Testis (tissue), 3 donors: ENCODE measurements around the gene RPEL1. TPM values are rescaled to one million over a fixed set of nuclear protein-coding genes. Genes with fewer than 3 reads are reported as not detected.

Experiments used
- DNase-seq: peaks from one replicate; pipeline ENCODE4 v3.0.0-alpha.2; 2019
- H3K27ac ChIP-seq, 2 donors: fragments of 200-600 bp; sonication (generic); one replicate each; pipeline ENCODE4 v1.5.1; 2019
- H3K27me3 ChIP-seq: fragments of 200-600 bp; sonication (generic); one replicate; pipeline ENCODE4 v1.5.1; 2019
- H3K36me3 ChIP-seq: fragments of 200-600 bp; sonication (generic); one replicate; pipeline ENCODE4 v1.5.1; 2017; ENCODE audit warnings: low read depth; ENCODE audit errors: missing control alignments
- H3K4me1 ChIP-seq: fragments of 200-600 bp; sonication (generic); one replicate; pipeline ENCODE4 v1.5.1; 2019
- H3K4me3 ChIP-seq, 2 donors: fragments of 200-600 bp; sonication (generic); one replicate each; pipeline ENCODE4 v1.5.1; 2017 to 2019
- H3K9me3 ChIP-seq: fragments of 200-600 bp; sonication (generic); one replicate; pipeline ENCODE4 v1.5.1; 2017
- CTCF ChIP-seq, 3 experiments: fragments of 450-650 bp in 2 of 3; fragments of 200-600 bp in 1 of 3; sonication (generic) in 1 of 3; IDR thresholded peaks; one replicate each; pipeline ENCODE4 v1.5.1; 2016 to 2019; ENCODE audit warnings: antibody characterized with exemption in 3 of 3, mild to moderate bottlenecking in 2 of 3, moderate library complexity in 1 of 3
- POLR2A ChIP-seq: fragments of 450-650 bp; IDR thresholded peaks from one replicate; pipeline ENCODE4 v1.6.1; 2017; ENCODE audit warnings: antibody characterized with exemption, mild to moderate bottlenecking, moderate library complexity
- WGBS, 2 donors: methylation state at CpG; one replicate each; pipeline ENCODE4 v1.1.5; 2018; 5-methylcytosine and 5-hydroxymethylcytosine counted together
- intact Hi-C: fragments of 100-400 bp; cut with DNase I; formaldehyde crosslinking; loops from one replicate; pipeline ENCODE4 v1.15.1; 2023; ENCODE audit warnings: low total_unique reads
- polyA plus RNA-seq: library from polyadenylated mRNA; stranded (reverse); fragments of 350-450 nt; fragmentation: Illumina TruSeq; extraction: RNeasy Lipid Tissue Mini Kit (QIAGEN cat#74804); gene quantifications from one replicate; pipeline ENCODE4 v1.2.3, GENCODE V29; 2014; ENCODE audit warnings: low read depth, low replicate concordance; ENCODE audit not compliant: insufficient read depth
- total RNA-seq, 2 donors: library from RNA; depleted of rRNA; stranded (reverse); fragments of >200 nt; gene quantifications; one replicate each; pipeline ENCODE4 v1.2.3, GENCODE V29; 2016

The RPEL1 gene
- total and polyA plus RNA-seq, 3 donors from 2014 or later, result not detected

- Histone ChIP-seq H3K4me1 (no peaks in the 10 kb centered on the region), H3K4me3 (no peak overlapping the region), H3K9me3 (no peaks in the 10 kb centered on the region), H3K27ac (no peak overlapping the region), H3K36me3 (no peaks in the 10 kb centered on the region), H3K27me3 (no peaks in the 10 kb centered on the region)
- no peak for DNase-seq
- intact Hi-C loops, result no loop called here
- TF ChIP-seq POLR2A, result no peak
- TF ChIP-seq CTCF (IDR thresholded peaks at IDR 0.05), result no peak
- 88 to 92% methylated on average over 5 of the region's 5 CpGs for WGBS, 2 donors
Observed at GRCh38 chr10:103259989-103260388, 14.3 kb downstream of the RPEL1 start.

DNA sequence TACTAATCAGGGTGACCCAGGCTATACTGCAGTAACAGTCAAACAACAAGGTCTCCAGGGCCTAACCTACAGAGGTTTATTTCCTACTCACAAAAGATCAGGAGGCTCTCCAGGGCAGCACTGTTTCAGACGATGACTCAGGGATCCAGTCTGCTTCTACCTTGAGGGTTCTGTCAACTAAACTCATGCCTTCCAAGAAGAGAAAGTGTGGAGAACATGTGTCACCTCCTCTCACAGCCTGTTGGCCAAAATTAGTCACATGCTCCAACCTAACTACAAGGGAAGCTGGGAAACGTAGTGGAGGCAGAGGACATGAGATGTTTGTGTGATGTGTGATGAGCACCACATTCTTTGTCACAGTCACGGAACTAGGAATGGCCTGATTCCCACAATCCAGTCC, 16.5 kb downstream of the RPEL1 start:
- intact Hi-C loops, result no loop called here
- Histone ChIP-seq H3K27me3 (no peaks in the 10 kb centered on the region), H3K36me3 (no peaks in the 10 kb centered on the region), H3K9me3 (no peaks in the 10 kb centered on the region), H3K4me1 (no peaks in the 10 kb centered on the region), H3K27ac (no peak overlapping the region), H3K4me3 (no peak overlapping the region)
- no peak for TF ChIP-seq CTCF (IDR thresholded peaks at IDR 0.05)
- 76 to 82% methylated on average over 3 of the region's 3 CpGs for WGBS, 2 donors
- no peak for DNase-seq

DNA sequence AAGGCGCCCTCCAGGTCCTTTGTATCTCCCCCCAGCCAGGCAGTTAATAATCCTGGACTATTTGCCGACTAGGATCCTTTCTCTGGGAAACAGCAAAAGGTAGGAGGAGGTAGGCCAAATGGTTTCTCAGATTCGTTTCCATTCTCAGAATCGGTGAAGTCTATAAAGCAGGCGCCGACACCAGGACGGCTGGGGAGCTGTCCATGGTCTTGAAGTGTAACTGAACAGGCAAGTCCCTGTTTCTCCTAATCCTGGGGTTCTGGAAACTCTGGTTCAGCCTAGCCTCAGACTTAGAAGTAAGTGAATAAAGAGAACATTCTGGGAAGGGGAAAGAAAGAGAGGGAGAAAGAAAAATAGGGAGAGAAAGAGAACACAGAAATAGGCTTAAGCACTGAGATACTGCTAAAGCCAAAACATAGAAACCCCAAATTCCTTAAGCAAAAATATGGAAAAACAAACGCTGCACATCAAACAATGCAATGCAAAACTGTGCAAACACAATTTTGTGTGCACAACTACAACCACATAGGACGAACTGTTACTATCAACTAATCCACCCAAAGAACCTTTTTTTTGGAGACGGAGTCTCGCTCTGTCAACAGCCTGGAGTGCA, 20.1 kb downstream of the RPEL1 start:
- Histone ChIP-seq H3K27me3 (no peaks in the 10 kb centered on the region), H3K36me3 (no peaks in the 10 kb centered on the region), H3K9me3 (no peaks in the 10 kb centered on the region), H3K4me1 (no peaks in the 10 kb centered on the region), H3K27ac (no peak overlapping the region), H3K4me3 (no peak overlapping the region)
- WGBS, 2 donors, result 28 to 29% methylated on average over 11 of the region's 11 CpGs
- intact Hi-C loops, result no loop called here
- no peak for TF ChIP-seq CTCF (IDR thresholded peaks at IDR 0.05)
- no peak for TF ChIP-seq POLR2A
- DNase-seq, result peak; percentile 81

- Histone ChIP-seq H3K27me3 (no peaks in the 10 kb centered on the region), H3K9me3 (no peaks in the 10 kb centered on the region), H3K4me1 (no peaks in the 10 kb centered on the region), H3K27ac (no peak overlapping the region), H3K4me3 (no peak overlapping the region), H3K36me3 (no peaks in the 10 kb centered on the region)
- no peak for DNase-seq
- TF ChIP-seq POLR2A, result no peak
- no peak for TF ChIP-seq CTCF (IDR thresholded peaks at IDR 0.05)
- 31 to 39% methylated on average over 4 of the region's 4 CpGs for WGBS, 2 donors
- intact Hi-C loops, result no loop called here
Observed at GRCh38 chr10:103273041-103273441, 27.4 kb downstream of the RPEL1 start.

- no peak overlapping the region for H3K27ac ChIP-seq
- no peaks in the 10 kb centered on the region for H3K36me3 ChIP-seq
- 10 to 11% methylated on average over 15 to 20 of the region's 21 CpGs for WGBS, 2 donors
- no peak for TF ChIP-seq CTCF (IDR thresholded peaks at IDR 0.05)
- TF ChIP-seq POLR2A, result no peak
- H3K4me1 ChIP-seq, result no peaks in the 10 kb centered on the region
- H3K9me3 ChIP-seq, result no peaks in the 10 kb centered on the region
- intact Hi-C loops, result no loop called here
- H3K27me3 ChIP-seq, result no peaks in the 10 kb centered on the region
- peak overlapping the region; percentile 49 to 61 for H3K4me3 ChIP-seq
- no peak for DNase-seq
Observed at GRCh38 chr10:103276251-103276895, 30.7 kb downstream of the RPEL1 start.
